Upper lobe of left lung (tissue), 6 donors: Measurements from ENCODE around the gene EVI5. TPM values are rescaled to one million over a fixed set of nuclear protein-coding genes. Genes with fewer than 3 reads are reported as not detected.

Source experiments
- ATAC-seq, 2 donors: fragments of 200-7000 bp; cut with Tn5 transposase; one replicate each; pipeline ENCODE4 v1.9.1; 2022; ENCODE audit warnings: mild to moderate bottlenecking in 2 of 2, moderate library complexity in 2 of 2; ENCODE audit not compliant: low FRiP score in 2 of 2
- DNase-seq, 2 donors: peaks; one replicate each; pipeline ENCODE4 v3.0.0-alpha.2; 2019 to 2020
- H3K27ac ChIP-seq, 4 donors: fragments of 200-600 bp; sonication (generic); one replicate each; pipeline ENCODE4 v1.5.1; 2016 to 2019
- H3K27me3 ChIP-seq, 4 donors: fragments of 200-600 bp; sonication (generic); one replicate each; pipeline ENCODE4 v1.5.1; 2017 to 2019
- H3K36me3 ChIP-seq, 4 donors: fragments of 200-600 bp; sonication (generic); one replicate each; pipeline ENCODE4 v1.5.1; 2016 to 2019
- H3K4me1 ChIP-seq, 4 donors: fragments of 200-600 bp; sonication (generic); one replicate each; pipeline ENCODE4 v1.5.1; 2018 to 2019
- H3K4me3 ChIP-seq, 4 donors: fragments of 200-600 bp; sonication (generic); one replicate each; pipeline ENCODE4 v1.5.1; 2017 to 2019; ENCODE audit warnings: mild to moderate bottlenecking in 2 of 4, moderate library complexity in 1 of 4
- H3K9me3 ChIP-seq, 4 donors: fragments of 200-600 bp; sonication (generic); one replicate each; pipeline ENCODE4 v1.5.1; 2018 to 2019
- CTCF ChIP-seq, 6 experiments: fragments of 450-650 bp in 4 of 6; fragments of 200-600 bp in 2 of 6; sonication (generic) in 2 of 6; IDR thresholded peaks; one replicate each; pipeline ENCODE4 v1.5.1; 2016 to 2019; ENCODE audit warnings: antibody characterized with exemption in 6 of 6
- EP300 ChIP-seq, 4 donors: sonication (generic); formaldehyde crosslinking; IDR thresholded peaks; one replicate each; pipeline ENCODE4 v1.5.1; 2017; ENCODE audit warnings: antibody characterized with exemption in 4 of 4, control low read depth in 2 of 4
- POLR2A ChIP-seq, 4 donors: fragments of 450-650 bp; IDR thresholded peaks; one replicate each; pipeline ENCODE4 v1.5.1; 2016 to 2017; ENCODE audit warnings: antibody characterized with exemption in 4 of 4, mild to moderate bottlenecking in 2 of 4
- POLR2AphosphoS5 ChIP-seq, 2 donors: sonication (generic); formaldehyde crosslinking; IDR thresholded peaks; one replicate each; pipeline ENCODE4 v1.5.1; 2017; ENCODE audit warnings: antibody characterized with exemption in 2 of 2
- WGBS, 2 donors: methylation state at CpG; one replicate each; pipeline ENCODE4 v1.1.5; 2017 to 2018; 5-methylcytosine and 5-hydroxymethylcytosine counted together
- total RNA-seq, 6 donors: library from RNA; depleted of rRNA in 4 of 6; stranded (reverse); fragments of >200 nt in 4 of 6; gene quantifications; one replicate each; pipeline versions ENCODE4 v1.1.0 to v1.2.1, GENCODE V29; 2016 to 2021
- donor health status: DM: no; HTN: no; CAD: no; lungs with moderate emphysema.
- donor health status: DM: no; HTN: yes; CAD: no; lungs with severe emphysema.

EVI5 gene
- total RNA-seq, 6 donors from 2014 or later, result 33.5 to 62.3 (median 39.6) TPM

- no peak for DNase-seq
- no peak for TF ChIP-seq EP300 (IDR thresholded peaks at IDR 0.05)
- no peak for TF ChIP-seq CTCF (IDR thresholded peaks at IDR 0.05)
- TF ChIP-seq POLR2AphosphoS5 (IDR thresholded peaks at IDR 0.05), result no peak
- TF ChIP-seq POLR2A (IDR thresholded peaks at IDR 0.05), result no peak
- no peak for ATAC-seq
- Histone ChIP-seq H3K4me3 (no peak overlapping the region), H3K27me3 (no peaks in the 10 kb centered on the region), H3K36me3 (peaks cover 0 to 19% (median 7%) of the 10 kb centered on the region in 4 donors), H3K9me3 (no peaks in the 10 kb centered on the region), H3K4me1 (no peaks in the 10 kb centered on the region), H3K27ac (no peak overlapping the region)
- WGBS, 2 donors, result 73 to 78% methylated on average over 3 of the region's 3 CpGs
These were observed 86.0 kb downstream of the EVI5 start for GRCh38 chr1:92698932-92699331.

GRCh38 chr1:92695104-92695503 lies 89.8 kb downstream of the EVI5 start:
- H3K9me3 ChIP-seq, result no peaks in the 10 kb centered on the region
- no peak for TF ChIP-seq POLR2AphosphoS5 (IDR thresholded peaks at IDR 0.05)
- TF ChIP-seq CTCF (IDR thresholded peaks at IDR 0.05), result no peak
- TF ChIP-seq POLR2A (IDR thresholded peaks at IDR 0.05), result no peak
- TF ChIP-seq EP300 (IDR thresholded peaks at IDR 0.05), result no peak
- DNase-seq, result no peak
- H3K4me3 ChIP-seq, result no peak overlapping the region
- H3K27me3 ChIP-seq, result no peaks in the 10 kb centered on the region
- no peak overlapping the region for H3K27ac ChIP-seq
- H3K4me1 ChIP-seq, result no peaks in the 10 kb centered on the region
- no peak for ATAC-seq
- peaks cover 0 to 45% (median 14%) of the 10 kb centered on the region in 4 donors for H3K36me3 ChIP-seq

GRCh38 chr1:92691925-92692324 lies 93.0 kb downstream of the EVI5 start:
- ATAC-seq, result no peak
- no peak overlapping the region for H3K27ac ChIP-seq
- H3K4me3 ChIP-seq, result no peak overlapping the region
- H3K36me3 ChIP-seq, result peaks cover 0 to 51% (median 16%) of the 10 kb centered on the region in 4 donors
- no peaks in the 10 kb centered on the region for H3K9me3 ChIP-seq
- H3K4me1 ChIP-seq, result no peaks in the 10 kb centered on the region
- 11 to 41% methylated on average over 1 of the region's 1 CpG for WGBS, 2 donors
- no peaks in the 10 kb centered on the region for H3K27me3 ChIP-seq
- no peak for DNase-seq
- TF ChIP-seq EP300 (IDR thresholded peaks at IDR 0.05) (no peak), POLR2A (IDR thresholded peaks at IDR 0.05) (no peak), POLR2AphosphoS5 (IDR thresholded peaks at IDR 0.05) (no peak), CTCF (IDR thresholded peaks at IDR 0.05) (no peak)

- H3K4me1 ChIP-seq, result no peaks in the 10 kb centered on the region
- H3K27me3 ChIP-seq, result no peaks in the 10 kb centered on the region
- peaks cover 0 to 51% (median 15%) of the 10 kb centered on the region in 4 donors for H3K36me3 ChIP-seq
- H3K4me3 ChIP-seq, result no peak overlapping the region
- WGBS, 2 donors, result 91 to 93% methylated on average over 3 of the region's 3 CpGs
- DNase-seq, result no peak
- H3K27ac ChIP-seq, result no peak overlapping the region
- no peaks in the 10 kb centered on the region for H3K9me3 ChIP-seq
- ATAC-seq, result no peak
- TF ChIP-seq EP300 (IDR thresholded peaks at IDR 0.05) (no peak), POLR2A (IDR thresholded peaks at IDR 0.05) (no peak), POLR2AphosphoS5 (IDR thresholded peaks at IDR 0.05) (no peak), CTCF (IDR thresholded peaks at IDR 0.05) (no peak)
These were observed 94.5 kb downstream of the EVI5 start for GRCh38 chr1:92690212-92690906.

- peaks cover 0 to 30% (median 3%) of the 10 kb centered on the region in 4 donors for H3K36me3 ChIP-seq
- H3K4me1 ChIP-seq, result no peaks in the 10 kb centered on the region
- 97 to 98% methylated on average over 4 of the region's 4 CpGs for WGBS, 2 donors
- no peak overlapping the region for H3K4me3 ChIP-seq
- H3K27ac ChIP-seq, result no peak overlapping the region
- no peaks in the 10 kb centered on the region for H3K9me3 ChIP-seq
- H3K27me3 ChIP-seq, result no peaks in the 10 kb centered on the region
- TF ChIP-seq EP300 (IDR thresholded peaks at IDR 0.05) (no peak), POLR2AphosphoS5 (IDR thresholded peaks at IDR 0.05) (no peak), CTCF (IDR thresholded peaks at IDR 0.05) (no peak), POLR2A (IDR thresholded peaks at IDR 0.05) (no peak)
- ATAC-seq (no peak), DNase-seq (no peak)
These were observed 104.9 kb downstream of the EVI5 start for GRCh38 chr1:92679980-92680379.
